ENCODE measurements around the gene ADGRD1.

- TF ChIP-seq, protein P1, sequence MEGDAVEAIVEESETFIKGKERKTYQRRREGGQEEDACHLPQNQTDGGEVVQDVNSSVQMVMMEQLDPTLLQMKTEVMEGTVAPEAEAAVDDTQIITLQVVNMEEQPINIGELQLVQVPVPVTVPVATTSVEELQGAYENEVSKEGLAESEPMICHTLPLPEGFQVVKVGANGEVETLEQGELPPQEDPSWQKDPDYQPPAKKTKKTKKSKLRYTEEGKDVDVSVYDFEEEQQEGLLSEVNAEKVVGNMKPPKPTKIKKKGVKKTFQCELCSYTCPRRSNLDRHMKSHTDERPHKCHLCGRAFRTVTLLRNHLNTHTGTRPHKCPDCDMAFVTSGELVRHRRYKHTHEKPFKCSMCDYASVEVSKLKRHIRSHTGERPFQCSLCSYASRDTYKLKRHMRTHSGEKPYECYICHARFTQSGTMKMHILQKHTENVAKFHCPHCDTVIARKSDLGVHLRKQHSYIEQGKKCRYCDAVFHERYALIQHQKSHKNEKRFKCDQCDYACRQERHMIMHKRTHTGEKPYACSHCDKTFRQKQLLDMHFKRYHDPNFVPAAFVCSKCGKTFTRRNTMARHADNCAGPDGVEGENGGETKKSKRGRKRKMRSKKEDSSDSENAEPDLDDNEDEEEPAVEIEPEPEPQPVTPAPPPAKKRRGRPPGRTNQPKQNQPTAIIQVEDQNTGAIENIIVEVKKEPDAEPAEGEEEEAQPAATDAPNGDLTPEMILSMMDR (IDR thresholded peaks at IDR 0.05; ENCODE audit: low read depth, low read length), result no peak
- no peak for TF ChIP-seq POLR2A (IDR thresholded peaks at IDR 0.05; ENCODE audit: extremely low read depth, insufficient read length)
- no peak for TF ChIP-seq MYC (IDR thresholded peaks at IDR 0.05; ENCODE audit: low read depth, low read length)
- TF ChIP-seq, protein P2, sequence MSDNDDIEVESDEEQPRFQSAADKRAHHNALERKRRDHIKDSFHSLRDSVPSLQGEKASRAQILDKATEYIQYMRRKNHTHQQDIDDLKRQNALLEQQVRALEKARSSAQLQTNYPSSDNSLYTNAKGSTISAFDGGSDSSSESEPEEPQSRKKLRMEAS (IDR thresholded peaks at IDR 0.05; ENCODE audit: low read depth, low read length), result no peak
Measured at GRCh38 chr12:130920119-130920703, 33.5 kb upstream of the ADGRD1 start.

Data from NB4 (cell line).